Ovary (tissue), 9 donors: ENCODE measurements around the gene BCORL1. TPM values are rescaled to one million over a fixed set of nuclear protein-coding genes. Genes with fewer than 3 reads are reported as not detected.

Source experiments
- DNase-seq, 5 donors: peaks; one replicate each; pipeline ENCODE4 v3.0.0-alpha.2; 2019 to 2020
- H3K27ac ChIP-seq, 2 donors: fragments of 200-600 bp; one replicate each; pipeline versions ENCODE4 v1.5.1 to v1.8.0; 2019 to 2022
- H3K27me3 ChIP-seq: fragments of 200-600 bp; one replicate; pipeline ENCODE4 v1.8.0; 2022
- H3K36me3 ChIP-seq: fragments of 200-600 bp; sonication (generic); one replicate; pipeline ENCODE4 v1.5.1; 2019
- H3K4me1 ChIP-seq: one replicate; pipeline ENCODE4 v1.8.1; 2013; ENCODE audit warnings: mild to moderate bottlenecking, moderate library complexity; ENCODE audit not compliant: insufficient read depth
- H3K4me3 ChIP-seq: fragments of 200-600 bp; sonication (generic); one replicate; pipeline ENCODE4 v1.5.1; 2017
- H3K9me3 ChIP-seq, 2 donors: fragments of 200-600 bp in 1 of 2; sonication (generic) in 1 of 2; one replicate each; pipeline versions ENCODE4 v1.5.1 to v1.8.1; 2013 to 2019; ENCODE audit warnings: mild to moderate bottlenecking in 1 of 2, moderate library complexity in 1 of 2
- EP300 ChIP-seq: sonication (generic); formaldehyde crosslinking; IDR thresholded peaks from one replicate; pipeline ENCODE4 v1.6.1; 2017; ENCODE audit warnings: antibody characterized with exemption
- POLR2A ChIP-seq: fragments of 450-650 bp; IDR thresholded peaks from one replicate; pipeline ENCODE4 v1.6.1; 2017; ENCODE audit warnings: antibody characterized with exemption, mild to moderate bottlenecking, moderate library complexity
- WGBS, 3 donors: extraction: QIAGEN DNeasy Blood & Tissue Kit in 1 of 3; methylation state at CpG; one replicate each; pipeline versions ENCODE4 v1.1.5 to v1.1.7; 2013 to 2017; 5-methylcytosine and 5-hydroxymethylcytosine counted together
- intact Hi-C, 4 donors: fragments of 100-400 bp; cut with DNase I; formaldehyde crosslinking; loops; one replicate each; pipeline versions ENCODE4 v1.11.0 to v1.15.1; 2022 to 2023
- polyA plus RNA-seq, 2 donors: library from polyadenylated mRNA; stranded (reverse); fragments of 200-250 nt in 1 of 2; fragments of 350-450 nt in 1 of 2; fragmentation: Illumina TruSeq in 1 of 2; extraction: RNeasy Lipid Tissue Mini Kit (QIAGEN cat#74804) in 1 of 2; gene quantifications; one replicate each; pipeline ENCODE4 v1.2.3, GENCODE V29; 2013 to 2014
- total RNA-seq, 7 donors: library from RNA; depleted of rRNA in 2 of 7; stranded (reverse); fragments of >200 nt in 2 of 7; fragmentation: NEBNext Ultra II Directional in 3 of 7; extraction: Animal tissue kit (Norgen Biotek cat#: 25700) in 3 of 7; gene quantifications; one replicate each; pipeline versions ENCODE4 v1.1.0 to v1.2.4, GENCODE V29; 2016 to 2023
- TF ChIP-seq, protein P1 (sequence below), 3 donors: fragments of 450-650 bp in 2 of 3; fragments of 200-600 bp in 1 of 3; IDR thresholded peaks; one replicate each; pipeline versions ENCODE4 v1.5.1 to v1.8.0; 2016 to 2022; ENCODE audit warnings: antibody characterized with exemption in 3 of 3, mild to moderate bottlenecking in 1 of 3
- donor health status: DM: no; HTN: no; CAD: no; lungs with moderate emphysema.
- donor health status: DM: no; HTN: no; CAD: no.
- donor health status: Bipolar disorder and iron deficiency.
- donor health status: DM: yes; HTN: yes; CAD: no.
- donor health status: DM: no; HTN: no; CAD: no.
- donor health status: DM: yes; HTN: yes; CAD: no.

The BCORL1 gene
- total and polyA plus RNA-seq, 9 donors = 3.3 to 45.1 (median 19.3) TPM

DNA sequence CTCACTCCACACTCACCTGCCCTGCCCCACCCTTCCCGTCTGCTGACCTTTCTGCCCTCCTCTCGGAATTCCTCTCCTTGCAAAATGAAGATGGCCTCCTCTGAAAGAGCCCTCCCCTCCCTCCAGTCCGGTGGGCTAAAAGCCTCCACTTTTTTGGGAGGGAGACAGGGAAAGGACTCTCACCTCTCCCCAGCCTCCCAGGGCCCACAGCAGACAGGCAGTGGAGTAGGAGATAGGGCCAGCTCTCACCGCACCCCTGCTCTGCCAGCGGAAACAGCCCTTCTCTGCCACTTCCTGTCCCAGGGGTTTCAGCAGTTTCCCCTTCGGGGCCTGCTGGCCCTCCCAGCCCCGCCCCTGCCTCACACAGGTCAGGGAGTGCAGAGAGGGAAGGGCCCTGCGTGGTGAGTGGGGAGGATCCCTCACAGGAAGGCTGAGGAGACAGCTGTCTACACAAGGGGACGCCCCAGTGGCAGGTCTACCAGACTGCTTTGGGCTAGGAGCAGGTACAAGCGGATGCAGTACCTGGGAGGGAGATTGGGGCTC lies 109.6 kb downstream of the BCORL1 start:
- no peaks in the 10 kb centered on the region for H3K36me3 ChIP-seq
- H3K27me3 ChIP-seq = no peaks in the 10 kb centered on the region
- DNase-seq = no peak
- no peak for TF ChIP-seq EP300
- TF ChIP-seq, protein P1, sequence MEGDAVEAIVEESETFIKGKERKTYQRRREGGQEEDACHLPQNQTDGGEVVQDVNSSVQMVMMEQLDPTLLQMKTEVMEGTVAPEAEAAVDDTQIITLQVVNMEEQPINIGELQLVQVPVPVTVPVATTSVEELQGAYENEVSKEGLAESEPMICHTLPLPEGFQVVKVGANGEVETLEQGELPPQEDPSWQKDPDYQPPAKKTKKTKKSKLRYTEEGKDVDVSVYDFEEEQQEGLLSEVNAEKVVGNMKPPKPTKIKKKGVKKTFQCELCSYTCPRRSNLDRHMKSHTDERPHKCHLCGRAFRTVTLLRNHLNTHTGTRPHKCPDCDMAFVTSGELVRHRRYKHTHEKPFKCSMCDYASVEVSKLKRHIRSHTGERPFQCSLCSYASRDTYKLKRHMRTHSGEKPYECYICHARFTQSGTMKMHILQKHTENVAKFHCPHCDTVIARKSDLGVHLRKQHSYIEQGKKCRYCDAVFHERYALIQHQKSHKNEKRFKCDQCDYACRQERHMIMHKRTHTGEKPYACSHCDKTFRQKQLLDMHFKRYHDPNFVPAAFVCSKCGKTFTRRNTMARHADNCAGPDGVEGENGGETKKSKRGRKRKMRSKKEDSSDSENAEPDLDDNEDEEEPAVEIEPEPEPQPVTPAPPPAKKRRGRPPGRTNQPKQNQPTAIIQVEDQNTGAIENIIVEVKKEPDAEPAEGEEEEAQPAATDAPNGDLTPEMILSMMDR (IDR thresholded peaks at IDR 0.05) = no peak
- TF ChIP-seq POLR2A = no peak
- H3K27ac ChIP-seq = no peak overlapping the region
- H3K4me3 ChIP-seq = no peak overlapping the region
- WGBS, 3 donors = 58 to 65% (median 62%) methylated on average over 10 of the region's 10 CpGs
- H3K9me3 ChIP-seq = no peaks in the 10 kb centered on the region
- peaks cover 8% of the 10 kb centered on the region for H3K4me1 ChIP-seq
- intact Hi-C loops = no loop called here

DNA sequence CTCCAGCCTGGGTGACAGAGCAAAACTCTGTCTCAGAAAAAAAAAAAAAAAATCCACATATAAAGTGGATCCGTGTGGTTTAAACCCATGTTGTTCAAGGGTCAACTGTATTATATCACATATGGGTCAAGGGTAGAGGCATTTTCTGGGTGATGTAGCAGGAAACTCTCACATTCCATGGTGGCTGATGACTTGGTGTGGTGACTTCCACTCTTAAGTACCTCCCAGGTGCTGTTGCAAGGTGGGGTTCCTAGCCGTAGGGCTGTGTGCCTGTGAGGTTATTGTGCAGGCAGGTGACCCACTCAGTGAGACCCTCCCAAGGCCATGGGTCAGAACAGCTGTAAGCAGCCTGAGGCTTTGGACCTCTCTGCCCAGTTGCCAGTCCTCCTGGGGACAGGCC lies 110.8 kb downstream of the BCORL1 start:
- TF ChIP-seq, protein P1 (IDR thresholded peaks at IDR 0.05) = no peak
- TF ChIP-seq POLR2A (no peak), EP300 (no peak)
- H3K4me3 ChIP-seq = no peak overlapping the region
- intact Hi-C loops = no loop called here
- H3K27me3 ChIP-seq = no peaks in the 10 kb centered on the region
- WGBS, 3 donors = 74 to 78% (median 75%) methylated on average over 2 of the region's 2 CpGs
- H3K4me1 ChIP-seq = peaks cover 8% of the 10 kb centered on the region
- no peak for DNase-seq
- no peaks in the 10 kb centered on the region for H3K9me3 ChIP-seq
- H3K27ac ChIP-seq = no peak overlapping the region
- H3K36me3 ChIP-seq = no peaks in the 10 kb centered on the region

DNA sequence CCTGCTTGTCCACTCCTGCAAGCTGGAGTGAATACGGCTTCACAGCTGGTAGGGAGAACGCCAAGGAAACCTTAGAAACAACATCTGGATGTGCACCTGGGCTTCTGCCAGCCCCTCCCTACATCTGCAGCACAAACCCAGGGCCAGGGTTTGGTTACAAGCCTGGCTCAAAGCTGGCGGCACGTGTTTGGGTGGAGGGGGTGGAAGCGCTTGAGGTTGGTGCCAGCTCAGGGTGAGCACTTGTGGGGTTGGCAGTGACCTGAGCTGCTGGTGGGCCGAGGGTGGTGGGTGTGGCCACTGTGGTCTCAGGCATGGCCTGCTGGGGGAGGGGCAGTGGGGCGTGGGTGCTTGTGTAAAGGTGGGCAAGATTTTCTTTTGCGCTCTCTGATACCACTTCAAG lies 112.3 kb downstream of the BCORL1 start:
- WGBS, 3 donors = 44 to 58% (median 52%) methylated on average over 8 of the region's 8 CpGs
- no peak for TF ChIP-seq EP300
- TF ChIP-seq, protein P1 (IDR thresholded peaks at IDR 0.05) = no peak
- TF ChIP-seq POLR2A = no peak
- H3K9me3 ChIP-seq = no peaks in the 10 kb centered on the region
- H3K4me1 ChIP-seq = peaks cover 10% of the 10 kb centered on the region
- no peak overlapping the region for H3K4me3 ChIP-seq
- intact Hi-C loops = no loop called here
- peak in 2 of 5 donors; percentile 39 to 56 for DNase-seq
- H3K36me3 ChIP-seq = no peaks in the 10 kb centered on the region
- H3K27ac ChIP-seq = peak overlapping the region; percentile 45 to 73
- no peaks in the 10 kb centered on the region for H3K27me3 ChIP-seq

DNA sequence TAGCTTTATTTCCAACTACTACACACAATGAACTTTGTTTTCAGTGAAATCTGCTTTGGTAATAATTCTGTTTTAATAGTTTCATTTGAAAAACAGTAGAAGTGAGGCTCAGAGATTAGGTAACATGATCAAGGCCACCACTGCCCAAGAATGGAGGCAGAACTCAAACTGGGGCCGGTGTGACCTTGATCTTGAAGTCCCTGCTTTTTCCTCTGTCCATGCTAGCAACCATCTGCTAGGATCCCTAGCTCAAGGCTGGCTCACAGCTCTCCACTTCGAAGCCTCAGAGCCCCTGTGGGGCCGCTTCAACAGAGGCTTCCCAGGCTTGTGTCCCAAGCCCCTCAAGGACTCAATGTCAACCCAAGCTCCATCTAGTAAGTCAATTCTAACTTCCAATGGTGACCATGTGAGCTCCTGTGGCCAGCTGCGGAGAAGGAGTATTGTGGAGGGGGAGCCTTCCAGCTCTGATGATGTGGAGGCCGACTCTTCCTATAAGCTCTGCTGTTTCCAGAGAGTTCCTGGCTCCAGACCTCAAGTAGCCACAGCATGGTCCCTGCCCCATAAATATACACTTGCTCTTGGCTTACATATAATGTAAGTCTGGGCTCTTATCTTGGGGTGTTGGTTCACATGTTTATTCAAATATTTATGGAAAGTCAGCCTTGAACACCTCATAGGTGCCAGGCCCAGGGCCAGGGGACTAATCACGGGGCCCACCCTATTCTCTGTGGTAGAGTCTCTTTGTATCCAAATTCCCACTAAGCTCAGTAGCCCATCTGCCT lies 113.0 kb downstream of the BCORL1 start:
- TF ChIP-seq, protein P1 (IDR thresholded peaks at IDR 0.05) = no peak
- TF ChIP-seq POLR2A (no peak), EP300 (no peak)
- no peaks in the 10 kb centered on the region for H3K9me3 ChIP-seq
- no peaks in the 10 kb centered on the region for H3K27me3 ChIP-seq
- WGBS, 3 donors = 44 to 60% (median 44%) methylated on average over 6 of the region's 6 CpGs
- H3K4me1 ChIP-seq = peaks cover 10% of the 10 kb centered on the region
- H3K4me3 ChIP-seq = no peak overlapping the region
- peak in 2 of 5 donors; percentile 44 to 52 for DNase-seq
- intact Hi-C loops = no loop called here
- H3K36me3 ChIP-seq = no peaks in the 10 kb centered on the region
- peak overlapping the region in 1 of 2 donors; percentile 73 for H3K27ac ChIP-seq
